Thyroid gland (tissue), 4 donors: Measurements from ENCODE around the gene BACH2. TPM values are rescaled to one million over a fixed set of nuclear protein-coding genes. Genes with fewer than 3 reads are reported as not detected.

Source experiments
- DNase-seq, 2 donors: peaks; one replicate each; pipeline ENCODE4 v3.0.0-alpha.2; 2019
- H3K27ac ChIP-seq, 3 donors: fragments of 200-600 bp; sonication (generic); 1 replicate in 2 of 3; 2 replicates in 1 of 3; pipeline ENCODE4 v1.5.1; 2016 to 2019; ENCODE audit warnings: mild to moderate bottlenecking in 1 of 3, moderate library complexity in 1 of 3
- H3K27me3 ChIP-seq: fragments of 200-600 bp; sonication (generic); one replicate; pipeline ENCODE4 v1.5.1; 2019
- H3K36me3 ChIP-seq, 2 donors: fragments of 200-600 bp; sonication (generic); one replicate each; pipeline ENCODE4 v1.5.1; 2016 to 2019
- H3K4me1 ChIP-seq, 2 donors: fragments of 200-600 bp; sonication (generic); one replicate each; pipeline ENCODE4 v1.5.1; 2017 to 2019
- H3K4me3 ChIP-seq, 3 donors: fragments of 200-600 bp; sonication (generic); replicated peaks in 1 of 3; 1 replicate in 2 of 3; 2 replicates in 1 of 3; pipeline ENCODE4 v1.5.1; 2016; ENCODE audit warnings: mild to moderate bottlenecking in 1 of 3
- H3K9me3 ChIP-seq: fragments of 200-600 bp; sonication (generic); one replicate; pipeline ENCODE4 v1.5.1; 2017
- CTCF ChIP-seq, 6 experiments: fragments of 200-600 bp in 3 of 6; fragments of 450-650 bp in 3 of 6; sonication (generic) in 3 of 6; IDR thresholded peaks; one replicate each; pipeline ENCODE4 v1.5.1; 2016 to 2019; ENCODE audit warnings: antibody characterized with exemption in 6 of 6, mild to moderate bottlenecking in 2 of 6, inconsistent platforms in 1 of 6, moderate library complexity in 1 of 6
- POLR2A ChIP-seq, 2 donors: fragments of 450-650 bp; IDR thresholded peaks; one replicate each; pipeline ENCODE4 v1.6.1; 2017; ENCODE audit warnings: antibody characterized with exemption in 2 of 2, mild to moderate bottlenecking in 2 of 2, moderate library complexity in 1 of 2
- WGBS, 2 donors: methylation state at CpG; one replicate each; pipeline ENCODE4 v1.1.5; 2017; 5-methylcytosine and 5-hydroxymethylcytosine counted together
- intact Hi-C: fragments of 100-400 bp; cut with DNase I; formaldehyde crosslinking; loops from one replicate; pipeline ENCODE4 v1.15.1; 2023
- total RNA-seq, 4 donors: library from RNA; depleted of rRNA; stranded (reverse); fragments of >200 nt; gene quantifications; one replicate each; pipeline ENCODE4 v1.2.3, GENCODE V29; 2016

BACH2 gene
- total RNA-seq, 4 donors from 2014 or later = 0.98 to 6.6 (median 3.9) TPM

GRCh38 chr6:90227213-90227612 lies 69.4 kb downstream of the BACH2 start:
- peaks cover 0 to 3% of the 10 kb centered on the region in 2 donors for H3K4me1 ChIP-seq
- TF ChIP-seq CTCF (IDR thresholded peaks at IDR 0.05) (no peak), POLR2A (IDR thresholded peaks at IDR 0.05) (no peak)
- H3K27ac ChIP-seq = no peak overlapping the region
- H3K36me3 ChIP-seq = no peaks in the 10 kb centered on the region
- H3K27me3 ChIP-seq = no peaks in the 10 kb centered on the region
- no peaks in the 10 kb centered on the region for H3K9me3 ChIP-seq
- no peak overlapping the region for H3K4me3 ChIP-seq
- intact Hi-C loops = no loop called here
- WGBS, 2 donors = 88 to 91% methylated on average over 6 of the region's 6 CpGs
- DNase-seq = no peak

GRCh38 chr6:90226257-90226656 lies 70.4 kb downstream of the BACH2 start:
- DNase-seq = no peak
- Histone ChIP-seq H3K4me3 (no peak overlapping the region), H3K27me3 (no peaks in the 10 kb centered on the region), H3K4me1 (peaks cover 0 to 3% of the 10 kb centered on the region in 2 donors), H3K9me3 (no peaks in the 10 kb centered on the region), H3K27ac (no peak overlapping the region), H3K36me3 (no peaks in the 10 kb centered on the region)
- TF ChIP-seq POLR2A (IDR thresholded peaks at IDR 0.05) (no peak), CTCF (IDR thresholded peaks at IDR 0.05) (no peak)
- WGBS, 2 donors = 90 to 98% methylated on average over 2 of the region's 2 CpGs
- intact Hi-C loops = no loop called here

- intact Hi-C loops = no loop called here
- no peak for DNase-seq
- H3K36me3 ChIP-seq = no peaks in the 10 kb centered on the region
- no peaks in the 10 kb centered on the region for H3K9me3 ChIP-seq
- 91 to 97% methylated on average over 1 of the region's 1 CpG for WGBS, 2 donors
- TF ChIP-seq CTCF (IDR thresholded peaks at IDR 0.05) = no peak
- no peak for TF ChIP-seq POLR2A (IDR thresholded peaks at IDR 0.05)
- H3K27me3 ChIP-seq = no peaks in the 10 kb centered on the region
- no peak overlapping the region for H3K27ac ChIP-seq
- no peak overlapping the region for H3K4me3 ChIP-seq
- H3K4me1 ChIP-seq = peaks cover 7 to 19% of the 10 kb centered on the region in 2 donors
Observed at GRCh38 chr6:90224196-90224595, 72.4 kb downstream of the BACH2 start.

GRCh38 chr6:90222724-90223198 lies 73.9 kb downstream of the BACH2 start:
- no peaks in the 10 kb centered on the region for H3K9me3 ChIP-seq
- peaks cover 10 to 25% of the 10 kb centered on the region in 2 donors for H3K4me1 ChIP-seq
- intact Hi-C loops = no loop called here
- H3K36me3 ChIP-seq = no peaks in the 10 kb centered on the region
- no peak overlapping the region for H3K27ac ChIP-seq
- no peak for DNase-seq
- 92 to 98% methylated on average over 10 of the region's 10 CpGs for WGBS, 2 donors
- TF ChIP-seq CTCF (IDR thresholded peaks at IDR 0.05) (no peak), POLR2A (IDR thresholded peaks at IDR 0.05) (no peak)
- no peak overlapping the region for H3K4me3 ChIP-seq
- no peaks in the 10 kb centered on the region for H3K27me3 ChIP-seq

- H3K9me3 ChIP-seq = no peaks in the 10 kb centered on the region
- WGBS, 2 donors = 98 to 100% methylated on average over 1 of the region's 1 CpG
- peaks cover 10 to 25% of the 10 kb centered on the region in 2 donors for H3K4me1 ChIP-seq
- intact Hi-C loops = no loop called here
- no peaks in the 10 kb centered on the region for H3K36me3 ChIP-seq
- H3K27me3 ChIP-seq = no peaks in the 10 kb centered on the region
- H3K4me3 ChIP-seq = no peak overlapping the region
- no peak overlapping the region for H3K27ac ChIP-seq
- no peak for DNase-seq
- TF ChIP-seq POLR2A (IDR thresholded peaks at IDR 0.05) (no peak), CTCF (IDR thresholded peaks at IDR 0.05) (no peak)
Observed at GRCh38 chr6:90222008-90222407, 74.6 kb downstream of the BACH2 start.
